NCI-H345 treated with DMSO at 0.1 percent for 48 hours (cell line): ENCODE measurements around the gene ORMDL2.
"Not testable (repeated sequence)": the region's sequence is repeated elsewhere in the genome, so short reads cannot be mapped to it uniquely, and the experiment has no call there.

ENCODE experiments used
- DNase-seq: peaks from one replicate; lab custom pipeline; 2025; ENCODE audit not compliant: unreplicated experiment; lab: John Stamatoyannopoulos, UW

The ORMDL2 gene

GRCh38 chr12:55850401-55850800 lies 32.6 kb downstream of the ORMDL2 start:
- no peak for DNase-seq

- DNase-seq = no peak
These were observed 33.1 kb downstream of the ORMDL2 start for GRCh38 chr12:55850893-55851292.

- no peak for DNase-seq
These were observed 34.9 kb downstream of the ORMDL2 start for GRCh38 chr12:55852740-55853139.

- no peak for DNase-seq
These were observed 43.6 kb downstream of the ORMDL2 start for GRCh38 chr12:55861396-55861795.

- no peak for DNase-seq
These were observed 44.0 kb downstream of the ORMDL2 start for GRCh38 chr12:55861871-55862270.

- no peak for DNase-seq
These were observed 44.4 kb downstream of the ORMDL2 start for GRCh38 chr12:55862286-55862685.

- not testable (repeated sequence) for DNase-seq
These were observed 45.1 kb downstream of the ORMDL2 start for GRCh38 chr12:55862931-55863330.

GRCh38 chr12:55865327-55865726 lies 47.5 kb downstream of the ORMDL2 start:
- DNase-seq = no peak

- not testable (repeated sequence) for DNase-seq
These were observed 48.7 kb downstream of the ORMDL2 start for GRCh38 chr12:55866454-55867004.
